GM13977 (cell line): ENCODE results near the gene AKAP8L.
A peak's percentile ranks its signal among the peaks of the same experiment; 100 is the strongest.
"Not testable (repeated sequence)": the region's sequence is repeated elsewhere in the genome, so short reads cannot be mapped to it uniquely, and the experiment has no call there.

Source experiments
- DNase-seq: peaks from one replicate; pipeline ENCODE4 v3.0.0; 2012; ENCODE audit warnings: low spot score
- in situ Hi-C: fragments of 300-500 bp; cut with MboI; formaldehyde crosslinking; loops from one replicate; pipeline ENCODE4 v1.12.0; 2022; ENCODE audit warnings: low sequenced_read_pairs, low pct_unique_long_range_greater_than_20kb, mixed read lengths, inconsistent platforms; ENCODE audit not compliant: unreplicated experiment
- TF ChIP-seq, protein P1 (sequence below): IDR thresholded peaks from 2 replicates; pipeline ENCODE4 v1.5.1; 2012; ENCODE audit warnings: mild to moderate bottlenecking, control low read depth; ENCODE audit not compliant: insufficient read depth; ENCODE audit errors: extremely low read depth, missing control alignments

The AKAP8L gene

GRCh38 chr19:15368051-15368632 lies 50.6 kb downstream of the AKAP8L start:
- TF ChIP-seq, protein P1, sequence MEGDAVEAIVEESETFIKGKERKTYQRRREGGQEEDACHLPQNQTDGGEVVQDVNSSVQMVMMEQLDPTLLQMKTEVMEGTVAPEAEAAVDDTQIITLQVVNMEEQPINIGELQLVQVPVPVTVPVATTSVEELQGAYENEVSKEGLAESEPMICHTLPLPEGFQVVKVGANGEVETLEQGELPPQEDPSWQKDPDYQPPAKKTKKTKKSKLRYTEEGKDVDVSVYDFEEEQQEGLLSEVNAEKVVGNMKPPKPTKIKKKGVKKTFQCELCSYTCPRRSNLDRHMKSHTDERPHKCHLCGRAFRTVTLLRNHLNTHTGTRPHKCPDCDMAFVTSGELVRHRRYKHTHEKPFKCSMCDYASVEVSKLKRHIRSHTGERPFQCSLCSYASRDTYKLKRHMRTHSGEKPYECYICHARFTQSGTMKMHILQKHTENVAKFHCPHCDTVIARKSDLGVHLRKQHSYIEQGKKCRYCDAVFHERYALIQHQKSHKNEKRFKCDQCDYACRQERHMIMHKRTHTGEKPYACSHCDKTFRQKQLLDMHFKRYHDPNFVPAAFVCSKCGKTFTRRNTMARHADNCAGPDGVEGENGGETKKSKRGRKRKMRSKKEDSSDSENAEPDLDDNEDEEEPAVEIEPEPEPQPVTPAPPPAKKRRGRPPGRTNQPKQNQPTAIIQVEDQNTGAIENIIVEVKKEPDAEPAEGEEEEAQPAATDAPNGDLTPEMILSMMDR: no peak
- in situ Hi-C loops: no loop called here
- DNase-seq: no peak

GRCh38 chr19:15367439-15367838 lies 51.3 kb downstream of the AKAP8L start:
- DNase-seq: no peak
- in situ Hi-C loops: no loop called here
- TF ChIP-seq, protein P1: no peak

DNA sequence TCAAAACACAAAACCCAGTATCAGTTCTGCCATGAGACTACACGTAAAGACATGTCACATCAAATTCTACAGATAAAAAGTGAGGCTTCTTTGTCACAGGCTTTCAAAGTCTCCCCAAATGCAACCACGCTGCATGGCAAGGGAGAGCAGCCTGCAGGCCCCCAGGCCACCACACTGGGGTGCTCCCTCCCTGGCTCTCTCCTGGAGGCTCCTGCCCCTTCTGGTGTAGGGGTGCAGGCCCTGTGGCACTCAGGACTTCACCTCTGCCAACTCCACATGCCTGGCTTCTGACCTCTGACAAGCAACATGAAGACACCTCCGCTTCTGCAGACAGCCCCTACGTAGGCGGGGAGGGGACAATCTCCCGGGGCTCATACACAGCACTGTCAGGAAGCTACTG lies 53.5 kb downstream of the AKAP8L start:
- peak; percentile 16 for DNase-seq
- in situ Hi-C loops: no loop called here
- TF ChIP-seq, protein P1: no peak

DNA sequence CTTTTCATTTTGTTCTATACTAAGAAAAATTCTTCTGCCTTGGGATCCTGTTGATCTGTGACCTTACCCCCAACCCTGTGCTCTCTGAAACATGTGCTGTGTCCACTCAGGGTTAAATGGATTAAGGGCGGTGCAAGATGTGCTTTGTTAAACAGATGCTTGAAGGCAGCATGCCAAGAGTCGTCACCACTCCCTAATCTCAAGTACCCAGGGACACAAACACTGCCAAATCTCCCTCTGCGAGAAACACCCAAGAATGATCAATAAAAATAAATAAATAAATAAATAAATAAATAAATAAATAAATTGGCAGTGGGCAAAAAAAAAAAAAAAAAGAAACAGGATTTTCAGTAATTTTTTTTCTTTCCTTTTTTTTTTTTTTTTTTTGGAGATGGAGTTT lies 55.0 kb downstream of the AKAP8L start:
- DNase-seq, in situ Hi-C loops: not testable (repeated sequence)

DNA sequence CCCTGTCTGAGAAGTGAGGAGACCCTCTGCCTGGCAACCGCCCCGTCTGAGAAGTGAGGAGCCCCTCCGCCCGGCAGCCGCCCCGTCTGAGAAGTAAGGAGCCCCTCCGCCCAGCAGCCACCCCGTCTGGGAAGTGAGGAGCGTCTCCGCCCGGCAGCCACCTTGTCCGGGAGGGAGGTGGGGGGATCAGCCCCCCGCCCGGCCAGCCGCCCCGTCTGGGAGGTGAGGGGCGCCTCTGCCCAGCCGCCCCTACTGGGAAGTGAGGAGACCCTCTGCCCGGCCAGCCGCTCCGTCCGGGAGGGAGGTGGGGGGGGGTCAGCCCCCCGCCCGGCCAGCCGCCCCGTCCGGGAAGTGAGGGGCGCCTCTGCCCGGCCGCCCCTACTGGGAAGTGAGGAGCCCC lies 55.7 kb downstream of the AKAP8L start:
- DNase-seq, in situ Hi-C loops: not testable (repeated sequence)

DNA sequence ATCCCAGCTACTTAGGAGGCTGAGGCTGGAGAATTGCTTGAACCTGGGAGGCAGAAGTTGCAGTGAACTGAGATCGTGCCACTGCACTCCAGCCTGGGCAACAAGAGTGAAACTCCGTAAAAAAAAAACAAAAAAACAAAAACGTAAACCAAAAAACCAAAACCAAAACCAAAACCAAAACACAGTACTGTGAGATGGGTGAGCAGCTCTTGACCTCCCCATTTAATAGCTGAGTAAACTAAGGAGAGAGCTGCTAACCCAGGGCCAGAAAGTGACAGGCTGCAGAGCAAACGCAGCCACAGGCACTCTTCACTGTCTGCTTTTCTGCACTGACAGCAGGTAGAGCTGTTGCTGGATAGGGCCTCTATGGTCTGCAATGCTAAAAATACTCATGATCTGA lies 58.8 kb downstream of the AKAP8L start:
- peak; percentile 48 for DNase-seq
- in situ Hi-C loops: not testable (repeated sequence)

GRCh38 chr19:15358918-15359317 lies 59.9 kb downstream of the AKAP8L start:
- DNase-seq: no peak
- TF ChIP-seq, protein P1: no peak
- in situ Hi-C loops: no loop called here

GRCh38 chr19:15357906-15358305 lies 60.9 kb downstream of the AKAP8L start:
- in situ Hi-C loops: no loop called here
- TF ChIP-seq, protein P1: no peak
- DNase-seq: no peak
